H9 (cell line): ENCODE data around the gene LINGO1. TPM values are rescaled to one million over a fixed set of nuclear protein-coding genes. Genes with fewer than 3 reads are reported as not detected.

ENCODE experiments used
- DNase-seq: peaks from one replicate; pipeline ENCODE4 v3.0.0-alpha.2; 2017
- H2AFZ ChIP-seq: one replicate; pipeline ENCODE4 v1.6.1; 2013; ENCODE audit warnings: mild to moderate bottlenecking, low read length, control low read depth, moderate library complexity
- H2AK5ac ChIP-seq: 2 replicates; pipeline ENCODE4 v1.6.1; 2013; ENCODE audit warnings: low read length, control low read depth, mixed read lengths; ENCODE audit not compliant: insufficient read length
- H2BK120ac ChIP-seq: one replicate; pipeline ENCODE4 v1.6.1; 2013; ENCODE audit warnings: low read depth, mild to moderate bottlenecking, low read length, control low read depth, inconsistent platforms; ENCODE audit not compliant: poor library complexity, severe bottlenecking
- H2BK12ac ChIP-seq: 2 replicates; pipeline ENCODE4 v1.6.1; 2013; ENCODE audit warnings: low read length, control low read depth, mixed read lengths, low read depth; ENCODE audit not compliant: insufficient read length
- H2BK15ac ChIP-seq: 2 replicates; pipeline ENCODE4 v1.6.1; 2013; ENCODE audit warnings: low read depth, low read length, control low read depth
- H2BK20ac ChIP-seq: one replicate; pipeline ENCODE4 v1.6.1; 2013; ENCODE audit warnings: low read depth, mild to moderate bottlenecking, low read length, control low read depth, inconsistent platforms; ENCODE audit not compliant: poor library complexity, severe bottlenecking
- H2BK5ac ChIP-seq: 2 replicates; pipeline ENCODE4 v1.6.1; 2013; ENCODE audit warnings: low read length, control low read depth, mixed read lengths; ENCODE audit not compliant: insufficient read length
- H3K14ac ChIP-seq: 2 replicates; pipeline ENCODE4 v1.6.1; 2013; ENCODE audit warnings: low read length, control low read depth; ENCODE audit not compliant: insufficient read depth
- H3K18ac ChIP-seq: 2 replicates; pipeline ENCODE4 v1.6.1; 2013; ENCODE audit warnings: low read depth, mild to moderate bottlenecking, mixed read lengths, low read length, control low read depth; ENCODE audit not compliant: insufficient read length
- H3K23ac ChIP-seq: 2 replicates; pipeline ENCODE4 v1.6.1; 2013; ENCODE audit warnings: low read length, control low read depth, mixed read lengths, low read depth; ENCODE audit not compliant: insufficient read length
- H3K23me2 ChIP-seq: 2 replicates; pipeline ENCODE4 v1.6.1; 2013; ENCODE audit warnings: low read depth, mild to moderate bottlenecking, mixed read lengths, low read length, control low read depth; ENCODE audit not compliant: insufficient read length, poor library complexity, severe bottlenecking
- H3K27ac ChIP-seq: 2 replicates; pipeline ENCODE4 v1.5.1; 2013; ENCODE audit warnings: low read length, control low read depth, mixed read lengths, low read depth; ENCODE audit not compliant: insufficient read length
- H3K27me3 ChIP-seq: 2 replicates; pipeline ENCODE4 v1.6.1; 2013; ENCODE audit warnings: low read length, control low read depth, inconsistent platforms; ENCODE audit not compliant: insufficient read depth
- H3K4ac ChIP-seq: 2 replicates; pipeline ENCODE4 v1.6.1; 2013; ENCODE audit warnings: low read depth, mild to moderate bottlenecking, control low read depth, inconsistent platforms, low read length, moderate library complexity
- H3K4me1 ChIP-seq: 2 replicates; pipeline ENCODE4 v1.6.1; 2013; ENCODE audit warnings: low read length, control low read depth, inconsistent platforms; ENCODE audit not compliant: insufficient read depth
- H3K4me2 ChIP-seq: 2 replicates; pipeline ENCODE4 v1.6.1; 2013; ENCODE audit warnings: low read length, control low read depth, mixed read lengths; ENCODE audit not compliant: insufficient read length, insufficient read depth
- H3K56ac ChIP-seq: 2 replicates; pipeline ENCODE4 v1.6.1; 2013; ENCODE audit warnings: low read depth, mild to moderate bottlenecking, mixed read lengths, low read length, control low read depth; ENCODE audit not compliant: insufficient read length
- H3K79me1 ChIP-seq: 2 replicates; pipeline ENCODE4 v1.6.1; 2013; ENCODE audit warnings: low read depth, mild to moderate bottlenecking, moderate library complexity, low read length, control low read depth, inconsistent platforms; ENCODE audit not compliant: insufficient read depth, poor library complexity, severe bottlenecking
- H3K79me2 ChIP-seq: 2 replicates; pipeline ENCODE4 v1.6.1; 2013; ENCODE audit warnings: low read length, control low read depth, inconsistent platforms; ENCODE audit not compliant: insufficient read depth
- H3K9ac ChIP-seq: 2 replicates; pipeline ENCODE4 v1.6.1; 2013; ENCODE audit warnings: low read length, control low read depth, mixed read lengths; ENCODE audit not compliant: insufficient read length; ENCODE audit errors: extremely low read depth
- H3K9me3 ChIP-seq: one replicate; pipeline ENCODE4 v1.6.1; 2013; ENCODE audit warnings: low read depth, low read length, inconsistent platforms; ENCODE audit not compliant: control insufficient read depth
- H3T11ph ChIP-seq: one replicate; pipeline ENCODE4 v1.6.1; 2013; ENCODE audit warnings: mild to moderate bottlenecking, low read length, control low read depth, inconsistent platforms
- H4K20me1 ChIP-seq: one replicate; pipeline ENCODE4 v1.6.1; 2013; ENCODE audit not compliant: control insufficient read depth, insufficient read length, insufficient read depth
- H4K5ac ChIP-seq: 2 replicates; pipeline ENCODE4 v1.6.1; 2013; ENCODE audit warnings: low read depth, mild to moderate bottlenecking, mixed read lengths, low read length, control low read depth; ENCODE audit not compliant: insufficient read length
- H4K8ac ChIP-seq: replicated peaks from 2 replicates; pipeline ENCODE4 v1.6.1; 2013; ENCODE audit warnings: low read length, control low read depth, mixed read lengths, low read depth; ENCODE audit not compliant: insufficient read length
- H4K91ac ChIP-seq: 2 replicates; pipeline ENCODE4 v1.6.1; 2013; ENCODE audit warnings: low read depth, mild to moderate bottlenecking, moderate library complexity, mixed read lengths, low read length, control low read depth; ENCODE audit not compliant: insufficient read length
- H3K27ac Mint-ChIP-seq, 3 experiments: 2 replicates in 2 of 3; 3 replicates in 1 of 3; pipeline ENCODE4 v1.8.0; 2020 to 2021; ENCODE audit warnings: mixed read lengths in 3 of 3, mild to moderate bottlenecking in 1 of 3, moderate library complexity in 1 of 3
- H3K27me3 Mint-ChIP-seq: 2 replicates; pipeline ENCODE4 v1.8.0; 2021; ENCODE audit warnings: low read depth, mild to moderate bottlenecking, moderate library complexity, mixed read lengths
- H3K36me3 Mint-ChIP-seq, 3 experiments: 2 replicates in 2 of 3; 3 replicates in 1 of 3; pipeline ENCODE4 v1.8.0; 2020 to 2021; ENCODE audit warnings: low read depth in 3 of 3, mixed read lengths in 3 of 3; ENCODE audit not compliant: insufficient read depth in 1 of 3
- H3K4me1 Mint-ChIP-seq, 2 experiments: 2 replicates each; pipeline ENCODE4 v1.8.0; 2020; ENCODE audit warnings: mixed read lengths in 2 of 2
- H3K4me3 Mint-ChIP-seq, 2 experiments: 2 replicates in 1 of 2; 3 replicates in 1 of 2; pipeline ENCODE4 v1.8.0; 2020 to 2021; ENCODE audit warnings: mild to moderate bottlenecking in 2 of 2, mixed read lengths in 2 of 2, moderate library complexity in 1 of 2
- H3K9me3 Mint-ChIP-seq, 2 experiments: 2 replicates in 1 of 2; 3 replicates in 1 of 2; pipeline ENCODE4 v1.8.0; 2020; ENCODE audit warnings: mild to moderate bottlenecking in 2 of 2, mixed read lengths in 2 of 2, moderate library complexity in 1 of 2
- WGBS: extraction: QIAGEN DNeasy Blood & Tissue Kit; methylation state at CpG from one replicate; pipeline ENCODE4 v1.1.7; 2013; ENCODE audit warnings: missing lambda C conversion rate, low lambda C conversion rate, mixed read lengths; ENCODE audit not compliant: insufficient read length; ENCODE audit errors: extremely low coverage; 5-methylcytosine and 5-hydroxymethylcytosine counted together
- total RNA-seq: library from RNA; stranded (reverse); gene quantifications from 2 replicates; pipeline ENCODE4 v1.2.1, GENCODE V29; 2021
- TF ChIP-seq, protein P1 (sequence below): fragments of 200-600 bp; sonication (generic); conservative IDR thresholded peaks from 3 replicates; pipeline ENCODE4 v1.8.0; 2021; ENCODE audit warnings: antibody characterized with exemption, mild to moderate bottlenecking

LINGO1 gene
- total RNA-seq, 1 experiment from 2014 or later, result 41.6 TPM

DNA sequence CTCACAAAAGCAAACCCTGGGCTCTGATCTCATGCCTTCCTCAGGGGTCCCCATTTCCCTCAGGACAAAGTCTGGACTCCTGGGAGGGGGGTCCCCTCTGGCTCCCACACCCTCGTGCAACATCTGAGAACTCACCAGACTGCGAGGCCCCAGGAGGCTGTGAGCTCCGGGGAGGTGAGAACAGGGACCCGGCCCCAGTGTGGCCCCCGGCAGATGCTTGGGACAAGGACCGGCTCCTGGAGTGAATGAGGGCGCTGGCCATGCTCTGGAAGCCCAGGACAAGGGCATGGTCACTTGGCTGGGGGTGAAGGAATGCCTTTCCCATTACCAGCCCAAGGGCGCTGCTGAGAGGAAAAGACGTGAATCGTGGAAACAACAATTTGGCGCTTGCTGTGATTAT, 48.0 kb downstream of the LINGO1 start:
- H3K14ac ChIP-seq, result no peak overlapping the region
- no peaks in the 10 kb centered on the region for H3K9me3 ChIP-seq
- WGBS, result no CpG with 5 or more reads among the region's 11 CpGs
- no peak overlapping the region for H2BK15ac ChIP-seq
- TF ChIP-seq, protein P1, sequence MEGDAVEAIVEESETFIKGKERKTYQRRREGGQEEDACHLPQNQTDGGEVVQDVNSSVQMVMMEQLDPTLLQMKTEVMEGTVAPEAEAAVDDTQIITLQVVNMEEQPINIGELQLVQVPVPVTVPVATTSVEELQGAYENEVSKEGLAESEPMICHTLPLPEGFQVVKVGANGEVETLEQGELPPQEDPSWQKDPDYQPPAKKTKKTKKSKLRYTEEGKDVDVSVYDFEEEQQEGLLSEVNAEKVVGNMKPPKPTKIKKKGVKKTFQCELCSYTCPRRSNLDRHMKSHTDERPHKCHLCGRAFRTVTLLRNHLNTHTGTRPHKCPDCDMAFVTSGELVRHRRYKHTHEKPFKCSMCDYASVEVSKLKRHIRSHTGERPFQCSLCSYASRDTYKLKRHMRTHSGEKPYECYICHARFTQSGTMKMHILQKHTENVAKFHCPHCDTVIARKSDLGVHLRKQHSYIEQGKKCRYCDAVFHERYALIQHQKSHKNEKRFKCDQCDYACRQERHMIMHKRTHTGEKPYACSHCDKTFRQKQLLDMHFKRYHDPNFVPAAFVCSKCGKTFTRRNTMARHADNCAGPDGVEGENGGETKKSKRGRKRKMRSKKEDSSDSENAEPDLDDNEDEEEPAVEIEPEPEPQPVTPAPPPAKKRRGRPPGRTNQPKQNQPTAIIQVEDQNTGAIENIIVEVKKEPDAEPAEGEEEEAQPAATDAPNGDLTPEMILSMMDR, result no peak
- no peak overlapping the region for H3K27ac Mint-ChIP-seq
- no peak overlapping the region for H2BK5ac ChIP-seq
- DNase-seq, result no peak
- H4K91ac ChIP-seq, result no peak overlapping the region
- H3K27me3 Mint-ChIP-seq, result peaks cover 5% of the 10 kb centered on the region; the same call in 1 of the 2 replicates
- no peak overlapping the region for H2AFZ ChIP-seq
- H3K36me3 Mint-ChIP-seq, result no peaks in the 10 kb centered on the region
- H3K4me1 Mint-ChIP-seq, result peaks cover 3 to 25% of the 10 kb centered on the region in 2 experiments
- no peak overlapping the region for H3T11ph ChIP-seq
- H2BK120ac ChIP-seq, result no peak overlapping the region
- no peaks in the 10 kb centered on the region for H3K23me2 ChIP-seq
- no peaks in the 10 kb centered on the region for H3K9me3 Mint-ChIP-seq
- no peak overlapping the region for H3K4me2 ChIP-seq
- H4K20me1 ChIP-seq, result no peaks in the 10 kb centered on the region
- H3K79me1 ChIP-seq, result no peaks in the 10 kb centered on the region
- no peak overlapping the region for H3K18ac ChIP-seq
- no peaks in the 10 kb centered on the region for H3K79me2 ChIP-seq
- no peak overlapping the region for H3K27ac ChIP-seq
- H2BK12ac ChIP-seq, result no peak overlapping the region
- H3K27me3 ChIP-seq, result no peaks in the 10 kb centered on the region
- no peak overlapping the region for H4K8ac ChIP-seq
- H3K23ac ChIP-seq, result no peak overlapping the region
- H4K5ac ChIP-seq, result no peak overlapping the region
- H3K9ac ChIP-seq, result no peak overlapping the region
- H2AK5ac ChIP-seq, result no peak overlapping the region
- H2BK20ac ChIP-seq, result no peak overlapping the region
- H3K56ac ChIP-seq, result no peak overlapping the region
- no peak overlapping the region for H3K4ac ChIP-seq
- no peak overlapping the region for H3K4me3 Mint-ChIP-seq
- no peaks in the 10 kb centered on the region for H3K4me1 ChIP-seq
